IMR-90 (cell line): Measurements from ENCODE around the gene EFHD1. TPM values are rescaled to one million over a fixed set of nuclear protein-coding genes. Genes with fewer than 3 reads are reported as not detected.

ENCODE experiments used
- ATAC-seq: fragments of 200-7000 bp; cut with Tn5 transposase; 2 replicates; pipeline ENCODE4 v1.9.1; 2020; ENCODE audit warnings: low read depth, mild to moderate bottlenecking, moderate library complexity
- BruUV-seq: library from RNA; stranded (reverse); fragments of 400-500 nt; replicated peaks from 2 replicates; lab custom pipeline; 2021; lab: Mats Ljungman, UMichigan
- CTCF ChIA-PET: fragments of 300-600 bp; formaldehyde crosslinking; extraction: SDS; loops from one replicate; lab custom pipeline; 2021; ENCODE audit warnings: antibody characterized with exemption; lab: Yijun Ruan, JAX
- POLR2A ChIA-PET: fragments of 300-600 bp; sonication (Branson Sonifier 250); formaldehyde crosslinking; loops from one replicate; lab custom pipeline; 2022; ENCODE audit warnings: antibody characterized with exemption; ENCODE audit not compliant: unreplicated experiment; lab: Charles Lee
- DNase-seq: peaks from one replicate; pipeline ENCODE4 v3.0.0; 2013
- H2AFZ ChIP-seq: replicated peaks from 2 replicates; pipeline ENCODE3; 2013; ENCODE audit warnings: low read length, mild to moderate bottlenecking; ENCODE audit not compliant: poor library complexity
- H2AK5ac ChIP-seq: 2 replicates; pipeline ENCODE4 v1.6.1; 2013; ENCODE audit warnings: low read depth, low read length, inconsistent platforms
- H2AK9ac ChIP-seq: replicated peaks from 2 replicates; pipeline ENCODE3; 2013; ENCODE audit warnings: mild to moderate bottlenecking, low read depth, low read length, moderate library complexity; ENCODE audit not compliant: poor library complexity
- H2BK120ac ChIP-seq: 2 replicates; pipeline ENCODE4 v1.6.1; 2013; ENCODE audit warnings: low read depth, low read length, inconsistent platforms
- H2BK15ac ChIP-seq: 3 replicates; pipeline ENCODE4 v1.6.1; 2013; ENCODE audit warnings: low read depth, low read length, inconsistent platforms
- H2BK20ac ChIP-seq: 2 replicates; pipeline ENCODE4 v1.6.1; 2013; ENCODE audit warnings: low read depth, mild to moderate bottlenecking, inconsistent platforms, low read length, moderate library complexity
- H2BK5ac ChIP-seq: 2 replicates; pipeline ENCODE4 v1.6.1; 2013; ENCODE audit warnings: mild to moderate bottlenecking, low read depth, low read length, inconsistent platforms; ENCODE audit not compliant: poor library complexity, severe bottlenecking
- H3K14ac ChIP-seq: replicated peaks from 2 replicates; pipeline ENCODE4 v1.6.1; 2013; ENCODE audit warnings: low read depth, low read length, inconsistent platforms
- H3K18ac ChIP-seq: 2 replicates; pipeline ENCODE4 v1.6.1; 2013; ENCODE audit warnings: low read depth, low read length, control low read depth
- H3K23ac ChIP-seq: 2 replicates; pipeline ENCODE4 v1.6.1; 2013; ENCODE audit warnings: low read depth, low read length, inconsistent platforms
- H3K27ac ChIP-seq: 2 replicates; pipeline ENCODE4 v1.5.1; 2013; ENCODE audit warnings: mild to moderate bottlenecking, control low read depth, low read length; ENCODE audit not compliant: insufficient read depth
- H3K27me3 ChIP-seq: 2 replicates; pipeline ENCODE4 v1.6.1; 2013; ENCODE audit warnings: low read length; ENCODE audit not compliant: control insufficient read depth, insufficient read depth
- H3K36me3 ChIP-seq: 2 replicates; pipeline ENCODE4 v1.6.1; 2013; ENCODE audit warnings: low read length, mixed read lengths; ENCODE audit not compliant: control insufficient read depth, insufficient read depth
- H3K4ac ChIP-seq: 2 replicates; pipeline ENCODE4 v1.6.1; 2013; ENCODE audit warnings: low read depth, low read length, inconsistent platforms
- H3K4me1 ChIP-seq: 2 replicates; pipeline ENCODE4 v1.6.1; 2013; ENCODE audit warnings: low read length, mixed read lengths; ENCODE audit not compliant: control insufficient read depth, insufficient read depth
- H3K4me2 ChIP-seq: 2 replicates; pipeline ENCODE4 v1.6.1; 2013; ENCODE audit warnings: low read depth, mild to moderate bottlenecking, control low read depth, low read length, moderate library complexity
- H3K4me3 ChIP-seq: 2 replicates; pipeline ENCODE4 v1.5.1; 2013; ENCODE audit warnings: low read depth, mild to moderate bottlenecking, control low read depth, low read length, moderate library complexity; ENCODE audit not compliant: insufficient read depth
- H3K56ac ChIP-seq: 2 replicates; pipeline ENCODE4 v1.6.1; 2013; ENCODE audit warnings: low read length, inconsistent platforms; ENCODE audit not compliant: insufficient read depth; ENCODE audit errors: extremely low read depth
- H3K79me1 ChIP-seq, 2 experiments: 2 replicates each; pipeline ENCODE4 v1.6.1; 2013; ENCODE audit warnings: low read length in 2 of 2, inconsistent platforms in 1 of 2, low read depth in 1 of 2
- H3K9ac ChIP-seq: 2 replicates; pipeline ENCODE4 v1.6.1; 2013; ENCODE audit warnings: low read depth, low read length, control low read depth
- H3K9me1 ChIP-seq: 2 replicates; pipeline ENCODE4 v1.6.1; 2013; ENCODE audit warnings: low read length, inconsistent platforms; ENCODE audit not compliant: insufficient read depth
- H3K9me3 ChIP-seq: 2 replicates; pipeline ENCODE4 v1.6.1; 2013; ENCODE audit warnings: low read length; ENCODE audit not compliant: control insufficient read depth, insufficient read depth
- H4K20me1 ChIP-seq: 2 replicates; pipeline ENCODE4 v1.6.1; 2013; ENCODE audit warnings: low read length, inconsistent platforms; ENCODE audit not compliant: insufficient read depth
- H4K5ac ChIP-seq: 2 replicates; pipeline ENCODE4 v1.6.1; 2013; ENCODE audit warnings: mild to moderate bottlenecking, low read depth, low read length, control low read depth
- H4K8ac ChIP-seq, 2 experiments: 2 replicates each; pipeline ENCODE4 v1.6.1; 2013; ENCODE audit warnings: low read depth in 2 of 2, low read length in 2 of 2, control low read depth in 1 of 2, inconsistent platforms in 1 of 2
- H4K91ac ChIP-seq: 2 replicates; pipeline ENCODE4 v1.6.1; 2013; ENCODE audit warnings: low read depth, low read length, inconsistent platforms; ENCODE audit not compliant: insufficient read depth
- CHD1 ChIP-seq: IDR thresholded peaks from 2 replicates; pipeline ENCODE4 v1.6.1; 2012; ENCODE audit warnings: low read depth, low read length, improper control_type of control experiment
- FOS ChIP-seq: fragments of 150-350 bp; IDR thresholded peaks from 2 replicates; pipeline ENCODE4 v1.6.1; 2016; ENCODE audit warnings: low read depth, low read length
- RAD21 ChIP-seq: IDR thresholded peaks from 2 replicates; pipeline ENCODE4 v1.6.1; 2012; ENCODE audit warnings: low read length, improper control_type of control experiment
- RCOR1 ChIP-seq: IDR thresholded peaks from 2 replicates; pipeline ENCODE4 v1.6.1; 2012; ENCODE audit warnings: mild to moderate bottlenecking, low read length, improper control_type of control experiment; ENCODE audit not compliant: insufficient replicate concordance
- RFX5 ChIP-seq: IDR thresholded peaks from 2 replicates; pipeline ENCODE4 v1.8.0; 2012; ENCODE audit warnings: low read depth, mild to moderate bottlenecking, low read length, moderate library complexity
- SMC3 ChIP-seq: fragments of 150-350 bp; IDR thresholded peaks from 2 replicates; pipeline ENCODE4 v1.6.1; 2016; ENCODE audit warnings: low read depth, mild to moderate bottlenecking, antibody characterized with exemption, low read length, moderate library complexity
- WGBS, 2 experiments: methylation state at CpG; one replicate each; pipeline versions ENCODE4 v1.1.5 to v1.1.7; 2013; ENCODE audit warnings: missing lambda C conversion rate in 2 of 2; ENCODE audit not compliant: insufficient read length in 1 of 2; ENCODE audit errors: extremely low coverage in 2 of 2; 5-methylcytosine and 5-hydroxymethylcytosine counted together
- dilution Hi-C: fragments of 300-500 bp; cut with HindIII; formaldehyde crosslinking; loops from one replicate; pipeline ENCODE4 v1.14.3; 2018; ENCODE audit warnings: low sequenced_read_pairs; ENCODE audit not compliant: unreplicated experiment
- in situ Hi-C: fragments of 300-500 bp; cut with MboI; formaldehyde crosslinking; loops from 3 replicates; pipeline ENCODE4 v1.14.3; 2019; ENCODE audit warnings: low sequenced_read_pairs, inconsistent platforms, mixed read lengths
- intact Hi-C: fragments of 100-400 bp; cut with micrococcal nuclease; formaldehyde crosslinking; loops from 2 replicates; pipeline ENCODE4 v1.10.0; 2022
- polyA plus RNA-seq, 3 experiments: library from polyadenylated mRNA; depleted of rRNA; stranded (reverse); fragments of >200 nt; gene quantifications; 2 replicates each; pipeline ENCODE4 v1.2.3, GENCODE V29; 2012; ENCODE audit warnings: low replicate concordance in 1 of 3
- total RNA-seq: library from RNA; depleted of rRNA; stranded (reverse); fragments of >200 nt; gene quantifications from 2 replicates; pipeline ENCODE4 v1.2.3, GENCODE V29; 2012
- TF ChIP-seq, protein P1 (sequence below): conservative IDR thresholded peaks from 2 replicates; pipeline ENCODE4 v1.5.1; 2012; ENCODE audit warnings: mild to moderate bottlenecking, low read depth, low read length, improper control_type of control experiment

The EFHD1 gene
- total and polyA plus RNA-seq, 2 of the 4 experiments (the other 2 are of a cell fraction), result 0.27 TPM; not detected in 1

DNA sequence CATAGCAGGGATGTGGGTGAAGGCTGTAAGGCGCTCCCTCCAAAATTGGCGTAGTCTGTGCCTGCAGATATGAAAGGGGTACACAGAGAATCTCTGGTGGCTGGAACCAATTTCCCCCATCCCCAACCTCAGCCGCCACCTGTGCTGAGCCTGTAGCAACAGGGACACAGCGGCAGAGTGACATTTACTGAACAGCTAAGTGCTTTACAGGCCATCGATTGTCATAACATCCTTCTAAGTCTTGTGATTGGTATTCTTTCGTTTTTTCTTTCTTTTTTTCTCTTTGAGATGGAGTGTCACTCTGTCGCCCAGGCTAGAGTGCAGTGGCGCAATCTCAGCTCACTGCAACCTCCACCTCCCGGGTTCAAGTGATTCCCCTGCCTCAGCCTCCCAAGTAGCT is 12.2 kb upstream of the EFHD1 start:
- TF ChIP-seq RCOR1 (no peak), RAD21 (no peak), RFX5 (no peak), FOS (no peak), SMC3 (no peak), CHD1 (no peak)
- TF ChIP-seq, protein P1, sequence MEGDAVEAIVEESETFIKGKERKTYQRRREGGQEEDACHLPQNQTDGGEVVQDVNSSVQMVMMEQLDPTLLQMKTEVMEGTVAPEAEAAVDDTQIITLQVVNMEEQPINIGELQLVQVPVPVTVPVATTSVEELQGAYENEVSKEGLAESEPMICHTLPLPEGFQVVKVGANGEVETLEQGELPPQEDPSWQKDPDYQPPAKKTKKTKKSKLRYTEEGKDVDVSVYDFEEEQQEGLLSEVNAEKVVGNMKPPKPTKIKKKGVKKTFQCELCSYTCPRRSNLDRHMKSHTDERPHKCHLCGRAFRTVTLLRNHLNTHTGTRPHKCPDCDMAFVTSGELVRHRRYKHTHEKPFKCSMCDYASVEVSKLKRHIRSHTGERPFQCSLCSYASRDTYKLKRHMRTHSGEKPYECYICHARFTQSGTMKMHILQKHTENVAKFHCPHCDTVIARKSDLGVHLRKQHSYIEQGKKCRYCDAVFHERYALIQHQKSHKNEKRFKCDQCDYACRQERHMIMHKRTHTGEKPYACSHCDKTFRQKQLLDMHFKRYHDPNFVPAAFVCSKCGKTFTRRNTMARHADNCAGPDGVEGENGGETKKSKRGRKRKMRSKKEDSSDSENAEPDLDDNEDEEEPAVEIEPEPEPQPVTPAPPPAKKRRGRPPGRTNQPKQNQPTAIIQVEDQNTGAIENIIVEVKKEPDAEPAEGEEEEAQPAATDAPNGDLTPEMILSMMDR, result no peak
- Histone ChIP-seq H3K14ac (no peak overlapping the region), H4K91ac (no peak overlapping the region), H2BK5ac (no peak overlapping the region), H4K20me1 (no peaks in the 10 kb centered on the region), H3K4me2 (no peak overlapping the region), H3K9me3 (no peaks in the 10 kb centered on the region), H3K79me1 (no peaks in the 10 kb centered on the region), H3K4me3 (no peak overlapping the region), H3K27me3 (peaks cover 16% of the 10 kb centered on the region), H2AK9ac (no peak overlapping the region), H2AFZ (no peak overlapping the region), H3K56ac (no peak overlapping the region), H2BK120ac (no peak overlapping the region), H2BK15ac (no peak overlapping the region), H2AK5ac (no peak overlapping the region), H4K5ac (no peak overlapping the region), H3K4me1 (no peaks in the 10 kb centered on the region), H3K27ac (no peak overlapping the region), H2BK20ac (no peak overlapping the region), H4K8ac (no peak overlapping the region), H3K9me1 (no peaks in the 10 kb centered on the region), H3K18ac (no peak overlapping the region), H3K4ac (no peak overlapping the region), H3K36me3 (no peaks in the 10 kb centered on the region), H3K23ac (no peak overlapping the region), H3K9ac (no peak overlapping the region)
- ChIA-PET POLR2A (no interaction called here), CTCF (no interaction called here)
- no peak for DNase-seq
- intact Hi-C loops, result no loop called here
- WGBS, 2 experiments, result no CpG with 5 or more reads among the region's 9 CpGs
- in situ Hi-C loops, result no loop called here
- no peak for ATAC-seq
- dilution Hi-C loops, result no loop called here
- no TSS peak for BruUV-seq
